ENCODE data around the gene PTOV1. TPM values are rescaled to one million over a fixed set of nuclear protein-coding genes. Genes with fewer than 3 reads are reported as not detected.

The PTOV1 gene
- total and polyA plus RNA-seq, 4 donors = 62.9 to 115 (median 89.4) TPM

DNA sequence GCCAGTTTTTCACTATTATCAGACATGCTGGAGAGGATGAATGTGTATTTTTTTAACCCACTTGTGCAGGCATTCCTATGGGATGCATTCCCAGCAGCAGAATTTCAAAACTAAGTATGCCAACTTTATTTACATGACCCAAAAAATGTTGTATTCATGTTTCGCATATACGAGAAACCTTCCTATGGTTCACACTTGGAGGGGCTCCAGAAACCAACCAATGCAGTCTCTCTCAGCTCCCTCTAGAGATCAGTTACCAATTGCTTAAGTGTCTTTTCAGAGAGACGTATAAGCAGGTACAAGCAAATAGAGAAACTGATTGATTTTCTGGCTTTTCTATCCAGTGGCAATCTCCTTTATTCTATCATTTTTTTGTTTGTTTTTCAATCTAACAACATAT is 5.5 kb upstream of the PTOV1 start:
- TF ChIP-seq, protein P1, sequence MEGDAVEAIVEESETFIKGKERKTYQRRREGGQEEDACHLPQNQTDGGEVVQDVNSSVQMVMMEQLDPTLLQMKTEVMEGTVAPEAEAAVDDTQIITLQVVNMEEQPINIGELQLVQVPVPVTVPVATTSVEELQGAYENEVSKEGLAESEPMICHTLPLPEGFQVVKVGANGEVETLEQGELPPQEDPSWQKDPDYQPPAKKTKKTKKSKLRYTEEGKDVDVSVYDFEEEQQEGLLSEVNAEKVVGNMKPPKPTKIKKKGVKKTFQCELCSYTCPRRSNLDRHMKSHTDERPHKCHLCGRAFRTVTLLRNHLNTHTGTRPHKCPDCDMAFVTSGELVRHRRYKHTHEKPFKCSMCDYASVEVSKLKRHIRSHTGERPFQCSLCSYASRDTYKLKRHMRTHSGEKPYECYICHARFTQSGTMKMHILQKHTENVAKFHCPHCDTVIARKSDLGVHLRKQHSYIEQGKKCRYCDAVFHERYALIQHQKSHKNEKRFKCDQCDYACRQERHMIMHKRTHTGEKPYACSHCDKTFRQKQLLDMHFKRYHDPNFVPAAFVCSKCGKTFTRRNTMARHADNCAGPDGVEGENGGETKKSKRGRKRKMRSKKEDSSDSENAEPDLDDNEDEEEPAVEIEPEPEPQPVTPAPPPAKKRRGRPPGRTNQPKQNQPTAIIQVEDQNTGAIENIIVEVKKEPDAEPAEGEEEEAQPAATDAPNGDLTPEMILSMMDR (IDR thresholded peaks at IDR 0.05; ENCODE audit: control extremely low read depth, extremely low read depth) = no peak
- no peak for ATAC-seq (ENCODE audit: insufficient read depth, low FRiP score)
- Histone ChIP-seq H3K27ac (ENCODE audit: low read depth in 1 of 2, low read length in 1 of 2) (no peak overlapping the region), H3K4me1 (ENCODE audit: control insufficient read depth in 5 of 5, insufficient read depth in 5 of 5, low read length in 5 of 5) (peaks cover 0 to 4% (median 0%) of the 10 kb centered on the region in 5 donors), H3K36me3 (ENCODE audit: control insufficient read depth in 4 of 4, insufficient read depth in 4 of 4, low read length in 4 of 4) (peaks cover 0 to 17% (median 4%) of the 10 kb centered on the region in 4 donors), H3K4me3 (no peak overlapping the region), H3K27me3 (ENCODE audit: control insufficient read depth in 3 of 3, insufficient read depth in 3 of 3, low read length in 2 of 3) (no peaks in the 10 kb centered on the region), H3K9ac (ENCODE audit: insufficient read depth in 1 of 2, low read length in 2 of 2) (no peak overlapping the region), H3K9me3 (ENCODE audit: control insufficient read depth in 4 of 4, insufficient read depth in 3 of 4, low read length in 3 of 4) (peaks cover 0 to 8% (median under 1%) of the 10 kb centered on the region in 4 donors)
- DNase-seq = peak in 2 of 3 donors; percentile 29 to 54
- 53 to 66% methylated on average over 3 of the region's 3 CpGs for WGBS, 2 donors

GRCh38 chr19:49846408-49846807 is 4.6 kb upstream of the PTOV1 start:
- Histone ChIP-seq H3K9ac (ENCODE audit: insufficient read depth in 1 of 2, low read length in 2 of 2) (no peak overlapping the region), H3K27me3 (ENCODE audit: control insufficient read depth in 3 of 3, insufficient read depth in 3 of 3, low read length in 2 of 3) (no peaks in the 10 kb centered on the region), H3K27ac (ENCODE audit: low read depth in 1 of 2, low read length in 1 of 2) (no peak overlapping the region), H3K4me1 (ENCODE audit: control insufficient read depth in 5 of 5, insufficient read depth in 5 of 5, low read length in 5 of 5) (peaks cover 0 to 4% (median 0%) of the 10 kb centered on the region in 5 donors), H3K36me3 (ENCODE audit: control insufficient read depth in 4 of 4, insufficient read depth in 4 of 4, low read length in 4 of 4) (peaks cover 0 to 11% (median 0%) of the 10 kb centered on the region in 4 donors), H3K4me3 (no peak overlapping the region), H3K9me3 (ENCODE audit: control insufficient read depth in 4 of 4, insufficient read depth in 3 of 4, low read length in 3 of 4) (peaks cover 0 to 8% (median under 1%) of the 10 kb centered on the region in 4 donors)
- ATAC-seq (ENCODE audit: insufficient read depth, low FRiP score) = no peak
- no peak for DNase-seq
- TF ChIP-seq, protein P1 (IDR thresholded peaks at IDR 0.05; ENCODE audit: control extremely low read depth, extremely low read depth) = no peak
- 85 to 86% methylated on average over 5 of the region's 5 CpGs for WGBS, 2 donors

GRCh38 chr19:49847731-49848696 is 2.9 kb upstream of the PTOV1 start:
- DNase-seq (no peak), ATAC-seq (ENCODE audit: insufficient read depth, low FRiP score) (no peak)
- WGBS, 2 donors = 77 to 78% methylated on average over 10 of the region's 10 CpGs
- H3K4me1 ChIP-seq (ENCODE audit: control insufficient read depth in 5 of 5, insufficient read depth in 5 of 5, low read length in 5 of 5) = peaks cover 0 to 12% (median 9%) of the 10 kb centered on the region in 5 donors
- H3K27ac ChIP-seq (ENCODE audit: low read depth in 1 of 2, low read length in 1 of 2) = peak overlapping the region in 1 of 2 donors; percentile 31
- no peak overlapping the region for H3K9ac ChIP-seq (ENCODE audit: insufficient read depth in 1 of 2, low read length in 2 of 2)
- TF ChIP-seq, protein P1 (IDR thresholded peaks at IDR 0.05; ENCODE audit: control extremely low read depth, extremely low read depth) = no peak
- H3K9me3 ChIP-seq (ENCODE audit: control insufficient read depth in 4 of 4, insufficient read depth in 3 of 4, low read length in 3 of 4) = peaks cover 0 to 8% (median under 1%) of the 10 kb centered on the region in 4 donors
- H3K36me3 ChIP-seq (ENCODE audit: control insufficient read depth in 4 of 4, insufficient read depth in 4 of 4, low read length in 4 of 4) = peaks cover 0 to 16% (median 0%) of the 10 kb centered on the region in 4 donors
- no peaks in the 10 kb centered on the region for H3K27me3 ChIP-seq (ENCODE audit: control insufficient read depth in 3 of 3, insufficient read depth in 3 of 3, low read length in 2 of 3)
- H3K4me3 ChIP-seq = no peak overlapping the region
